Activated T-helper 1 cell treated with Interleukin-2 at 50 U/mL for 16 hours (primary cell): ENCODE data around the gene PCSK7.
"Not testable (repeated sequence)": the region's sequence is repeated elsewhere in the genome, so short reads cannot be mapped to it uniquely, and the experiment has no call there.

ENCODE experiments used
- DNase-seq: peaks from one replicate; pipeline ENCODE4 v3.0.0-alpha.2; 2020; ENCODE audit warnings: low read depth

The PCSK7 gene

DNA sequence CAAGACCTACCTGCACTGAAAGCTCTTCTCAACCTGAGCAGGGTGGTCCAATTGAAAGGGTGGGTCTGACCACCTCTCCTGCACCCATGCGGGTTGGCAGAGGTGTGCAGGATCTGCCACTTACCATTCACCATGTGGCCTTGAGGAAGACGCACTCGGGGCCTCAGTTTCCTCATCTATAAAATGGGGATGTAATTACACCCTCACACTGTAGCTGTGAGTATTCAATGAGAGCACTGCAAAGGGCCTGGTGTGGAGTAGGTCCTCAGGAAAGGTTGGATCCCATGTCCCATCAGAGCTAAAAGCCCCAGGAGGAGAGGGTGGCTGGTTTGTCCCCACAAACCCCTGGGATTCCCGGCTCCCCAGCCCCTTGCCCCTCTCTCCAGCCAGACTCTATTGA lies 33.3 kb downstream of the PCSK7 start:
- DNase-seq: no peak

- no peak for DNase-seq
Measured at GRCh38 chr11:117197516-117198456, 34.1 kb downstream of the PCSK7 start.

DNA sequence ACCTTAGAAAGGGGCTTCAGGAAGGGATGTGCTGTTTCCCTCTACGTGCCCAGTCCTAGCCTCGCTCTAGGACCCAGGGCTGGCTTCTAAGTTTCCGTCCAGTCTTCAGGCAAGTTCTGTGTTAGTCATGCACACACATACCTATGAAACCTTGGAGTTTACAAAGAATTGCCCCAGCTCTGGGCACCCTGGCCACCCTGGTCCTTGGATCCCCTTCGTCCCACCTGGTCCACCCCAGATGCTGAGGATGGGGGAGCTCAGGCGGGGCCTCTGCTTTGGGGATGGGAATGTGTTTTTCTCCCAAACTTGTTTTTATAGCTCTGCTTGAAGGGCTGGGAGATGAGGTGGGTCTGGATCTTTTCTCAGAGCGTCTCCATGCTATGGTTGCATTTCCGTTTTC lies 34.9 kb downstream of the PCSK7 start:
- no peak for DNase-seq

DNA sequence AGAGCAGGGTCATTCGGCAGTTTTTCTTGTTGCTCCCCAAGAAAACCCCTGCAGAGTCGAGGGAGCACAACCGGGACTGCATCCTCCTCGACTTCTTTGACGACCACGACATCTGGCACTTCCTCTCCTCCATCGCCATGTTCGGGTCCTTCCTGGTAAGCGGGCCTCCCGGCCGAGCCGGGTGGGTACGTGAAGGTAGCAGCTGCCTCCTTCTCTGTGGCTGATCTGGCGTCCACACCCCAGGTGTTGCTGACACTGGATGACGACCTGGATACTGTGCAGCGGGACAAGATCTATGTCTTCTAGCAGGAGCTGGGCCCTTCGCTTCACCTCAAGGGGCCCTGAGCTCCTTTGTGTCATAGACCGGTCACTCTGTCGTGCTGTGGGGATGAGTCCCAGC lies 36.1 kb downstream of the PCSK7 start:
- no peak for DNase-seq

GRCh38 chr11:117195258-117195657 lies 36.6 kb downstream of the PCSK7 start:
- no peak for DNase-seq

DNA sequence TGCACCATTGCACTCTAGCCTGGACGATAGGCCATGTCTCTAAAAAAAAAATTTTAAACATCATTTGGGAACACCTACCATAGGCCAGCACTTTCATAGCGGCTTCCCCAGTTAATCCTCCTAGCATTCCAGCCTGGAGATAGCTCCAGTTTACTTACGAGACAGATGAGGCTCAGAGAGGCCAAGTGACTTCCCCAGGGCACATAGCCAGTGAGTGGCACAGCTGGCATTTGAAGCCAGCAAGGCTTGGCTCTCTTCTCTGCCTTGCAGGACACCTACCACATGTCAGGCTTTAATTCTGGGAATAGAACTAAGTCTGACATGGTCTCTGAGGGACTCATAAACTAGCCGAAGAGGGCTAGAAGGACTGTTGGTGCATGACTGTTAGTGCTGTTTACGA lies 37.6 kb downstream of the PCSK7 start:
- DNase-seq: no peak

- DNase-seq: no peak
Measured at GRCh38 chr11:117193130-117194020, 38.5 kb downstream of the PCSK7 start.

DNA sequence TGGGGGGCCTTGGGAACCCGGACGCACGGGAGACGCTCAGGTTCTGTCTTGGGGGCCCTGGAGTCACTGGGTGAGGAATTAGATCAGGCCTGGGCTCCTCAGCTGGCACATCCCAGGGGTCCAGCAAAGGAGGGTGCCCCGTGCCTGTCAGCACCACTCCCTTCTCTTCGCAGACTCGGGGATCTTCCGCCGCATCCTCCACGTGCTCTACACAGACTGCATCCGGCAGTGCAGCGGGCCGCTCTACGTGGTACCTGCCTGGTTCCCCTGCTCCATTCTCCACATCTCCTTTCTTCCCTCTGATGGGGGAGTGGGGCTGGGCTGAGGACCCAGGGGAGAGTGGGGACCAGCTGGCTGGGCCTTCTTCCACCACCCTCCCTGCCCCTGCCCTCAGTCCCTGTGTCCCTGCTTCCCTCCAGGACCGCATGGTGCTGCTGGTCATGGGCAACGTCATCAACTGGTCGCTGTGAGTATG lies 39.4 kb downstream of the PCSK7 start:
- DNase-seq: no peak

- DNase-seq: no peak
Measured at GRCh38 chr11:117191680-117192400, 40.0 kb downstream of the PCSK7 start.

- DNase-seq: no peak
Measured at GRCh38 chr11:117189941-117190544, 41.8 kb downstream of the PCSK7 start.

- no peak for DNase-seq
Measured at GRCh38 chr11:117189191-117189940, 42.5 kb downstream of the PCSK7 start.

GRCh38 chr11:117188620-117189081 lies 43.2 kb downstream of the PCSK7 start:
- no peak for DNase-seq

GRCh38 chr11:117187799-117188481 lies 43.9 kb downstream of the PCSK7 start:
- DNase-seq: no peak

DNA sequence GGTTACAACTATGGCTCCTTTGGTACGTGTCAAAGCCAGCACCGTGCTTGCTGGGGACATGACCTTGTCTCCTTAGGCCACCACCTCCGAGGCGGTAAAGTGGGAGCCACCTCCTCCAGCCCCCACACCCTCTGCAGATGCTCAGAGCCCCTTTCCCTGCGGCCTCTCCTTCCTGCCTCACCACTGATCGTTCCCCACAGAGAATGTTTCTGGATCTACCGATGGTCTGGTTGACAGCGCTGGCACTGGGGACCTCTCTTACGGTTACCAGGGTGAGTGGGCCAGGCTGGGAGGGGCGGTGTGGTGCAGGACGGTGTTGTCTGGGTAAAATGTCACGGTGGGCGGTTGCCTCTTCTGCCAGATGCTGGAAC lies 44.5 kb downstream of the PCSK7 start:
- no peak for DNase-seq

GRCh38 chr11:117187007-117187406 lies 44.9 kb downstream of the PCSK7 start:
- no peak for DNase-seq

- DNase-seq: no peak
Measured at GRCh38 chr11:117186431-117186761, 45.5 kb downstream of the PCSK7 start.

- no peak for DNase-seq
Measured at GRCh38 chr11:117185736-117186430, 46.0 kb downstream of the PCSK7 start.

- no peak for DNase-seq
Measured at GRCh38 chr11:117183724-117184349, 48.0 kb downstream of the PCSK7 start.

DNA sequence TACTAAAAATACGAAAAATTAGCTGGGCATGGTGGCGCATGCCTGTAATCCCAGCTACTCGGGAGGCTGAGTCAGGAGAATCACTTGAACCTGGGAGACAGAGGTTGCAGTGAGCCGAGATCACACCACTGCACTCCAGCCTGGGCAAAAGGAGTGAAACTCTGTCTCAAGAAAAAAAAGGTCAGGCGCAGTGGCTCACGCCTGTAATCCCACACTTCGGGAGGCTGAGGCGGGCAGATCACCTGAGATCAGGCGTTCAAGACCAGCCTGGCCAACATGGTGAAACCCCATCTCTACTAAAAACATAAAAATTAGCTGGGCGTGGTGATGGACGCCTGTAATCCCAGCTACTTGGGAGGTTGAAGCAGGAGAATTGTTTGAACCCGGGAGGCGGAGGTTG lies 48.7 kb downstream of the PCSK7 start:
- DNase-seq: not testable (repeated sequence)
